Measurements from ENCODE around the gene SCAF4. TPM values are rescaled to one million over a fixed set of nuclear protein-coding genes. Genes with fewer than 3 reads are reported as not detected.
"Not testable (repeated sequence)": the region's sequence is repeated elsewhere in the genome, so short reads cannot be mapped to it uniquely, and the experiment has no call there.

The SCAF4 gene
- 5.2 TPM in 2 replicates for polyA plus RNA-seq (2014; cell fraction: cytosol; rRNA removed)
- polyA plus RNA-seq (2014; cell fraction: nucleus; rRNA removed): 6.7 and 23.3 TPM in 2 replicates

GRCh38 chr21:31731857-31732596, at the start of gene SCAF4:
Gene SCAF4, minus strand, starts transcription at chr21:31732118. Its CDS starts 426 bp downstream, at chr21:31731692.
- DNase-seq (ENCODE audit: low spot score): peak; percentile 86

GRCh38 chr21:31780944-31781343, 49.0 kb upstream of the SCAF4 start:
- no peak for DNase-seq (ENCODE audit: low spot score)

GRCh38 chr21:31778546-31778945, 46.6 kb upstream of the SCAF4 start:
- no peak for DNase-seq (ENCODE audit: low spot score)

GRCh38 chr21:31777857-31778256, 45.9 kb upstream of the SCAF4 start:
- no peak for DNase-seq (ENCODE audit: low spot score)

- no peak for DNase-seq (ENCODE audit: low spot score)
These were observed 42.1 kb upstream of the SCAF4 start for GRCh38 chr21:31774031-31774430.

GRCh38 chr21:31772674-31773555, 41.0 kb upstream of the SCAF4 start:
- no peak for DNase-seq (ENCODE audit: low spot score)

- no peak for DNase-seq (ENCODE audit: low spot score)
These were observed 39.8 kb upstream of the SCAF4 start for GRCh38 chr21:31771685-31772084.

GRCh38 chr21:31768710-31769109, 36.8 kb upstream of the SCAF4 start:
- DNase-seq (ENCODE audit: low spot score): no peak

GRCh38 chr21:31766899-31767298, 35.0 kb upstream of the SCAF4 start:
- DNase-seq (ENCODE audit: low spot score): no peak

- not testable (repeated sequence) for DNase-seq (ENCODE audit: low spot score)
These were observed 33.9 kb upstream of the SCAF4 start for GRCh38 chr21:31765850-31766249.

- no peak for DNase-seq (ENCODE audit: low spot score)
These were observed 29.0 kb upstream of the SCAF4 start for GRCh38 chr21:31760931-31761330.

- DNase-seq (ENCODE audit: low spot score): no peak
These were observed 24.9 kb upstream of the SCAF4 start for GRCh38 chr21:31756787-31757186.

GRCh38 chr21:31755027-31755426, 23.1 kb upstream of the SCAF4 start:
- no peak for DNase-seq (ENCODE audit: low spot score)

- no peak for DNase-seq (ENCODE audit: low spot score)
These were observed 22.7 kb upstream of the SCAF4 start for GRCh38 chr21:31754708-31754960.

GRCh38 chr21:31753949-31754707, 22.2 kb upstream of the SCAF4 start:
- peak; percentile 37 for DNase-seq (ENCODE audit: low spot score)

- peak; percentile 93 for DNase-seq (ENCODE audit: low spot score)
These were observed 21.0 kb upstream of the SCAF4 start for GRCh38 chr21:31752967-31753366.

GRCh38 chr21:31752352-31752751, 20.4 kb upstream of the SCAF4 start:
- DNase-seq (ENCODE audit: low spot score): peak; percentile 36

GRCh38 chr21:31750843-31751242, 18.9 kb upstream of the SCAF4 start:
- DNase-seq (ENCODE audit: low spot score): no peak

- DNase-seq (ENCODE audit: low spot score): no peak
These were observed 12.4 kb upstream of the SCAF4 start for GRCh38 chr21:31744182-31744800.

GRCh38 chr21:31743712-31744111, 11.8 kb upstream of the SCAF4 start:
- no peak for DNase-seq (ENCODE audit: low spot score)

GRCh38 chr21:31741116-31741515, 9.2 kb upstream of the SCAF4 start:
- no peak for DNase-seq (ENCODE audit: low spot score)
